WTC11 (cell line): ENCODE data around the gene PTPRG. TPM values are rescaled to one million over a fixed set of nuclear protein-coding genes. Genes with fewer than 3 reads are reported as not detected.

ENCODE experiments used
- ATAC-seq: fragments of 200-7000 bp; cut with Tn5 transposase; 2 replicates; pipeline ENCODE4 v1.10.0; 2021; ENCODE audit warnings: mild to moderate bottlenecking, moderate library complexity
- CTCF ChIA-PET: fragments of 300-600 bp; sonication (Branson Sonifier 250); formaldehyde crosslinking; loops from one replicate; lab custom pipeline; 2021; ENCODE audit warnings: antibody characterized with exemption; lab: Charles Lee
- POLR2A ChIA-PET: fragments of 350-600 bp; sonication (Branson Sonifier 250); formaldehyde crosslinking; loops from one replicate; lab custom pipeline; 2021; ENCODE audit warnings: antibody characterized with exemption; lab: Charles Lee
- DNase-seq: peaks from one replicate; pipeline ENCODE4 v3.0.0; 2021; ENCODE audit warnings: low spot score
- H3K27ac Mint-ChIP-seq: 2 replicates; pipeline ENCODE4 v1.8.0; 2021; ENCODE audit warnings: mixed read lengths
- H3K27me3 Mint-ChIP-seq: 2 replicates; pipeline ENCODE4 v1.8.0; 2021; ENCODE audit warnings: low read depth, mild to moderate bottlenecking, moderate library complexity, mixed read lengths
- H3K36me3 Mint-ChIP-seq: 2 replicates; pipeline ENCODE4 v1.8.0; 2021; ENCODE audit warnings: mixed read lengths
- H3K4me1 Mint-ChIP-seq: 2 replicates; pipeline ENCODE4 v1.8.0; 2022; ENCODE audit warnings: mixed read lengths
- H3K4me3 Mint-ChIP-seq: 2 replicates; pipeline ENCODE4 v1.8.0; 2021; ENCODE audit warnings: mild to moderate bottlenecking, moderate library complexity, mixed read lengths
- H3K9me3 Mint-ChIP-seq: 2 replicates; pipeline ENCODE4 v1.8.0; 2021; ENCODE audit warnings: mixed read lengths
- GABPB1 ChIP-seq: sonication (generic); formaldehyde crosslinking; IDR thresholded peaks from 2 replicates; pipeline ENCODE4 v1.8.1; 2023; ENCODE audit warnings: mild to moderate bottlenecking, missing genetic modification reagents
- HMGA2 ChIP-seq: fragments of 250-450 bp; sonication (Bioruptor Pico); IDR thresholded peaks from 2 replicates; pipeline ENCODE4 v1.4.0; 2021; ENCODE audit warnings: mild to moderate bottlenecking, moderate library complexity
- JAZF1 ChIP-seq: fragments of 250-450 bp; sonication (Bioruptor Pico); IDR thresholded peaks from 2 replicates; pipeline ENCODE4 v1.9.0; 2021; ENCODE audit warnings: moderate library complexity, mild to moderate bottlenecking, inconsistent platforms
- MXD4 ChIP-seq: fragments of 250-450 bp; sonication (Bioruptor Pico); IDR thresholded peaks from 2 replicates; pipeline ENCODE4 v1.8.0; 2021; ENCODE audit warnings: mild to moderate bottlenecking, moderate library complexity, borderline replicate concordance
- NR2C2 ChIP-seq: sonication (generic); formaldehyde crosslinking; IDR thresholded peaks from 2 replicates; pipeline ENCODE4 v1.8.0; 2022; ENCODE audit warnings: mild to moderate bottlenecking, missing genetic modification reagents
- SMAD4 ChIP-seq: sonication (generic); formaldehyde crosslinking; IDR thresholded peaks from 2 replicates; pipeline ENCODE4 v1.8.0; 2022; ENCODE audit warnings: mild to moderate bottlenecking, missing genetic modification reagents
- TP53 ChIP-seq: sonication (generic); formaldehyde crosslinking; IDR thresholded peaks from 2 replicates; pipeline ENCODE4 v1.8.1; 2023; ENCODE audit warnings: mild to moderate bottlenecking, missing genetic modification reagents
- ZNF317 ChIP-seq: sonication (generic); formaldehyde crosslinking; IDR thresholded peaks from 2 replicates; pipeline ENCODE4 v1.8.1; 2023; ENCODE audit warnings: low read depth, mild to moderate bottlenecking, moderate library complexity, missing genetic modification reagents, borderline replicate concordance
- ZNF671 ChIP-seq: fragments of 250-450 bp; sonication (Bioruptor Pico); IDR thresholded peaks from 2 replicates; pipeline ENCODE4 v1.8.0; 2021; ENCODE audit warnings: mild to moderate bottlenecking
- total RNA-seq: library from RNA; stranded (reverse); gene quantifications from 3 replicates; pipeline ENCODE4 v1.2.3, GENCODE V29; 2021
- TF ChIP-seq, protein P1 (sequence below): sonication (generic); formaldehyde crosslinking; IDR thresholded peaks from 2 replicates; pipeline ENCODE4 v1.8.1; 2023; ENCODE audit warnings: mild to moderate bottlenecking, missing genetic modification reagents
- TF ChIP-seq, protein P2 (sequence below): sonication (generic); formaldehyde crosslinking; IDR thresholded peaks from 2 replicates; pipeline ENCODE4 v1.8.0; 2023; ENCODE audit warnings: mild to moderate bottlenecking, missing genetic modification reagents
- TF ChIP-seq, protein P3 (sequence below): fragments of 250-450 bp; sonication (Bioruptor Pico); IDR thresholded peaks from 2 replicates; pipeline ENCODE4 v1.9.0; 2021; ENCODE audit warnings: mild to moderate bottlenecking
- TF ChIP-seq, protein P4 (sequence below): sonication (generic); formaldehyde crosslinking; IDR thresholded peaks from 2 replicates; pipeline ENCODE4 v1.8.0; 2022; ENCODE audit warnings: missing genetic modification reagents

Gene PTPRG
- total RNA-seq, 1 experiment from 2014 or later = 106 TPM

DNA sequence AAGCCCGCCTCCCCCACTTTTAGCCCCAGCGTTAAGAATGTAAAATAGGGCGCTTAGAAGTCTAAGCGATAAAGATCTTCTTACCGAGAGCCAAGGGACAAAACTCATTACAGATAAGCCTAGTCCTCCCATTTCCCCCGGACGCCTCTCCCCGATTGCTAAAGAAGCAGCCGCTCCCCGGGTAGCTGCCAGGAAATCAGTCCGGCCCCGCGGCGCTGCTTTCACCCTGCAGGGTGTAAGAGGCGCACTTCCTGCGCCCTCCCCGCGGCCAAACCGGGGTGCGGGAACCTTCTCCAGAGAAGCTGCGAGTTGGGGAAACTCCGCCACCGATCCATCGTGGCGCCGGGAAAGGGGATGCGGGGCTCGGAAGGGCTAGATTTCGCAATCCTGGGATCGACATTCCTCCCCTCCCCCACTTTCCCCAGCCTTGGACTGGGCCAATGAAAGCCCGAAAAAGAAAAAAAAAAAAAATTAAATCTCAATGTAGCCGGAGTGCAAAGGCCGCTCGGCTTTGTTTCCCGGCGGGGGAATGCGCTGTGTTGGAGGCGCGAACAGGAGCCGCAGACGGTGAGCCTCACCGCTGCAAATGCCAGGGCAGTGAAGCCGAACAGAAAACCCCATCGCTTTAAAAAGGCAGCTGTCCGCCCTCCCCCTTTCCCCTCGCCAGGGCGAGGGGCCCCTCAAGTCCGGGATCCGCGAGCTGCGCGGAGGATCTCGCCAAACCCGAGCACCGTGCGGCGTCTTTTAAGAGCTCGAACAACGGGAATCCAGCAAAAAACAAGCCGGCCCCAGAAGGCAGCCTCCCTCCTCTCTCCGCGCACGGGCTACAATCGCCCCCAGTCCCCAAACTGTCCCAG, 626 bp upstream of the PTPRG start (continued):
- TF ChIP-seq, protein P1, sequence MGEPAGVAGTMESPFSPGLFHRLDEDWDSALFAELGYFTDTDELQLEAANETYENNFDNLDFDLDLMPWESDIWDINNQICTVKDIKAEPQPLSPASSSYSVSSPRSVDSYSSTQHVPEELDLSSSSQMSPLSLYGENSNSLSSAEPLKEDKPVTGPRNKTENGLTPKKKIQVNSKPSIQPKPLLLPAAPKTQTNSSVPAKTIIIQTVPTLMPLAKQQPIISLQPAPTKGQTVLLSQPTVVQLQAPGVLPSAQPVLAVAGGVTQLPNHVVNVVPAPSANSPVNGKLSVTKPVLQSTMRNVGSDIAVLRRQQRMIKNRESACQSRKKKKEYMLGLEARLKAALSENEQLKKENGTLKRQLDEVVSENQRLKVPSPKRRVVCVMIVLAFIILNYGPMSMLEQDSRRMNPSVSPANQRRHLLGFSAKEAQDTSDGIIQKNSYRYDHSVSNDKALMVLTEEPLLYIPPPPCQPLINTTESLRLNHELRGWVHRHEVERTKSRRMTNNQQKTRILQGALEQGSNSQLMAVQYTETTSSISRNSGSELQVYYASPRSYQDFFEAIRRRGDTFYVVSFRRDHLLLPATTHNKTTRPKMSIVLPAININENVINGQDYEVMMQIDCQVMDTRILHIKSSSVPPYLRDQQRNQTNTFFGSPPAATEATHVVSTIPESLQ (CRISPR knock-in tag) = no peak
- 0 out of 2 replicates have a peak, but pooled peaks have one; percentile 30 for TF ChIP-seq ZNF317 (CRISPR knock-in tag)
- TF ChIP-seq, all 79 proteins: peak for 13

DNA sequence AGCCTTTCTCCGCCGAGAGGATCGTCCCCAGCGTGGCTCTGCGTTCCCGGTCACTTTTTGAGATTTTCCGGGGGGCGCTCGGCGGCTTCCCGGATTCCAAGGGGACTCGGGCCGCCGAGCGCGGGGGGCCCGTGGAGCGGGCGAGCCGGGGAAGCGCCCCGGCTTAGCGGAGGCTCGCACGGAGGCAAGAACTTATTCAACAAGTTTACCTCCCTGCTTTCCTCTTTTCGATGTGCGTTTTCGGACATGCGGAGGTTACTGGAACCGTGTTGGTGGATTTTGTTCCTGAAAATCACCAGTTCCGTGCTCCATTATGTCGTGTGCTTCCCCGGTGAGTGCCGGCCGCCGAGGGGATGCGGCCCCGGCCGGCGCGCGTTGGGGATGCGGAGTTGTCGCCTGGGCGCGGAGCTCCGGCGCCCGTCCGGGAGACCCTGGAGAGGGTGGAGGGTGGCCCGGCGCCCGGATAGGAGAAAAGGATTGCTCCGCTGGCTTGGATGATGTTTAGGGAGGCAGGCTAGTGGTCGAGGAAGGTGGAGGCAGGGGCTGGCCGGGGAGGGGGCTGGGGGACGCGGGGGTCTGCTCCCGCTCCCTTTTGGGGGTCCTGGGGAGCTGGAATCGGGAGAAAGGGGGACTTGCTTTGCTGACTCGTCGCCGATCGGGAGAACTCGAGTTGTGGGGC, 810 bp downstream of the PTPRG start:
- ChIA-PET POLR2A (interaction anchor here (0.6 to 1.9 kb wide), 9 partner anchors 21 to 962 kb away, joined by 3 to 7 read pairs (median 4); no protein-coding TSS in a partner anchor), CTCF (interaction anchor here (0.7 to 2.3 kb wide), 4 partner anchors 32 to 139 kb away, joined by 3 to 16 read pairs (median 4); no protein-coding TSS in a partner anchor)
- DNase-seq (peak; percentile 16), ATAC-seq (no peak)
- peak overlapping the region; percentile 71 for H3K27ac Mint-ChIP-seq
- H3K4me1 Mint-ChIP-seq = peaks cover 41% of the 10 kb centered on the region
- H3K36me3 Mint-ChIP-seq = peaks cover 5% of the 10 kb centered on the region; the same call in 1 of the 2 replicates
- TF ChIP-seq MXD4 (CRISPR knock-in tag) (no peak), HMGA2 (CRISPR knock-in tag) (no peak), SMAD4 (CRISPR knock-in tag) (no peak), TP53 (CRISPR knock-in tag) (no peak), JAZF1 (CRISPR knock-in tag) (no peak), GABPB1 (CRISPR knock-in tag) (no peak), ZNF671 (CRISPR knock-in tag) (no peak), NR2C2 (CRISPR knock-in tag) (no peak)
- TF ChIP-seq, protein P2, sequence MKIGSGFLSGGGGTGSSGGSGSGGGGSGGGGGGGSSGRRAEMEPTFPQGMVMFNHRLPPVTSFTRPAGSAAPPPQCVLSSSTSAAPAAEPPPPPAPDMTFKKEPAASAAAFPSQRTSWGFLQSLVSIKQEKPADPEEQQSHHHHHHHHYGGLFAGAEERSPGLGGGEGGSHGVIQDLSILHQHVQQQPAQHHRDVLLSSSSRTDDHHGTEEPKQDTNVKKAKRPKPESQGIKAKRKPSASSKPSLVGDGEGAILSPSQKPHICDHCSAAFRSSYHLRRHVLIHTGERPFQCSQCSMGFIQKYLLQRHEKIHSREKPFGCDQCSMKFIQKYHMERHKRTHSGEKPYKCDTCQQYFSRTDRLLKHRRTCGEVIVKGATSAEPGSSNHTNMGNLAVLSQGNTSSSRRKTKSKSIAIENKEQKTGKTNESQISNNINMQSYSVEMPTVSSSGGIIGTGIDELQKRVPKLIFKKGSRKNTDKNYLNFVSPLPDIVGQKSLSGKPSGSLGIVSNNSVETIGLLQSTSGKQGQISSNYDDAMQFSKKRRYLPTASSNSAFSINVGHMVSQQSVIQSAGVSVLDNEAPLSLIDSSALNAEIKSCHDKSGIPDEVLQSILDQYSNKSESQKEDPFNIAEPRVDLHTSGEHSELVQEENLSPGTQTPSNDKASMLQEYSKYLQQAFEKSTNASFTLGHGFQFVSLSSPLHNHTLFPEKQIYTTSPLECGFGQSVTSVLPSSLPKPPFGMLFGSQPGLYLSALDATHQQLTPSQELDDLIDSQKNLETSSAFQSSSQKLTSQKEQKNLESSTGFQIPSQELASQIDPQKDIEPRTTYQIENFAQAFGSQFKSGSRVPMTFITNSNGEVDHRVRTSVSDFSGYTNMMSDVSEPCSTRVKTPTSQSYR (CRISPR knock-in tag) = no peak
- TF ChIP-seq, protein P3, sequence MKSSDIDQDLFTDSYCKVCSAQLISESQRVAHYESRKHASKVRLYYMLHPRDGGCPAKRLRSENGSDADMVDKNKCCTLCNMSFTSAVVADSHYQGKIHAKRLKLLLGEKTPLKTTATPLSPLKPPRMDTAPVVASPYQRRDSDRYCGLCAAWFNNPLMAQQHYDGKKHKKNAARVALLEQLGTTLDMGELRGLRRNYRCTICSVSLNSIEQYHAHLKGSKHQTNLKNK = no peak
- TF ChIP-seq, protein P4, sequence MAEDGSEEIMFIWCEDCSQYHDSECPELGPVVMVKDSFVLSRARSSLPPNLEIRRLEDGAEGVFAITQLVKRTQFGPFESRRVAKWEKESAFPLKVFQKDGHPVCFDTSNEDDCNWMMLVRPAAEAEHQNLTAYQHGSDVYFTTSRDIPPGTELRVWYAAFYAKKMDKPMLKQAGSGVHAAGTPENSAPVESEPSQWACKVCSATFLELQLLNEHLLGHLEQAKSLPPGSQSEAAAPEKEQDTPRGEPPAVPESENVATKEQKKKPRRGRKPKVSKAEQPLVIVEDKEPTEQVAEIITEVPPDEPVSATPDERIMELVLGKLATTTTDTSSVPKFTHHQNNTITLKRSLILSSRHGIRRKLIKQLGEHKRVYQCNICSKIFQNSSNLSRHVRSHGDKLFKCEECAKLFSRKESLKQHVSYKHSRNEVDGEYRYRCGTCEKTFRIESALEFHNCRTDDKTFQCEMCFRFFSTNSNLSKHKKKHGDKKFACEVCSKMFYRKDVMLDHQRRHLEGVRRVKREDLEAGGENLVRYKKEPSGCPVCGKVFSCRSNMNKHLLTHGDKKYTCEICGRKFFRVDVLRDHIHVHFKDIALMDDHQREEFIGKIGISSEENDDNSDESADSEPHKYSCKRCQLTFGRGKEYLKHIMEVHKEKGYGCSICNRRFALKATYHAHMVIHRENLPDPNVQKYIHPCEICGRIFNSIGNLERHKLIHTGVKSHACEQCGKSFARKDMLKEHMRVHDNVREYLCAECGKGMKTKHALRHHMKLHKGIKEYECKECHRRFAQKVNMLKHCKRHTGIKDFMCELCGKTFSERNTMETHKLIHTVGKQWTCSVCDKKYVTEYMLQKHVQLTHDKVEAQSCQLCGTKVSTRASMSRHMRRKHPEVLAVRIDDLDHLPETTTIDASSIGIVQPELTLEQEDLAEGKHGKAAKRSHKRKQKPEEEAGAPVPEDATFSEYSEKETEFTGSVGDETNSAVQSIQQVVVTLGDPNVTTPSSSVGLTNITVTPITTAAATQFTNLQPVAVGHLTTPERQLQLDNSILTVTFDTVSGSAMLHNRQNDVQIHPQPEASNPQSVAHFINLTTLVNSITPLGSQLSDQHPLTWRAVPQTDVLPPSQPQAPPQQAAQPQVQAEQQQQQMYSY (CRISPR knock-in tag) = no peak
- H3K27me3 Mint-ChIP-seq = peaks cover 11% of the 10 kb centered on the region
- H3K4me3 Mint-ChIP-seq = peak overlapping the region; percentile 95
- H3K9me3 Mint-ChIP-seq = peaks cover 13% of the 10 kb centered on the region
